HepG2 (cell line): Measurements from ENCODE around the gene MXD3. TPM values are rescaled to one million over a fixed set of nuclear protein-coding genes. Genes with fewer than 3 reads are reported as not detected.

Source experiments
- ATAC-seq: fragments of 200-7000 bp; cut with Tn5 transposase; 3 replicates; pipeline ENCODE4 v1.9.1; 2020; ENCODE audit warnings: mild to moderate bottlenecking, moderate library complexity
- BruUV-seq: library from RNA; stranded (reverse); fragments of 400-500 nt; replicated peaks from 2 replicates; lab custom pipeline; 2021; lab: Mats Ljungman, UMichigan
- CTCF ChIA-PET: fragments of 300-600 bp; formaldehyde crosslinking; extraction: SDS; loops from one replicate; lab custom pipeline; 2021; ENCODE audit warnings: low total read pairs, inconsistent platforms, low intra/inter-chr PET ratio; lab: Yijun Ruan, JAX
- POLR2A ChIA-PET: fragments of 350-600 bp; sonication (Branson Sonifier 250); formaldehyde crosslinking; loops from one replicate; lab custom pipeline; 2020; ENCODE audit warnings: antibody characterized with exemption, inconsistent platforms; lab: Yijun Ruan, JAX
- DNase-seq: peaks from one replicate; pipeline ENCODE4 v3.0.0-alpha.2; 2015; ENCODE audit warnings: low spot score
- FAIRE-seq: peaks from 3 replicates; lab custom pipeline; 2011; peaks lifted over from hg19 to GRCh38; lab: Jason Lieb, UNC
- H2AFZ ChIP-seq: one replicate; pipeline ENCODE4 v1.6.1; 2011; ENCODE audit warnings: low read length, inconsistent platforms
- H3K27ac ChIP-seq: fragments of 300-600 bp; 3 replicates; pipeline ENCODE4 v1.8.0; 2011; ENCODE audit warnings: mixed run types, mild to moderate bottlenecking, mixed read lengths, low read length, inconsistent platforms; ENCODE audit not compliant: insufficient read depth; ENCODE audit errors: extremely low read length
- H3K27me3 ChIP-seq, 2 experiments: fragments of 200-600 bp in 1 of 2; 2 replicates in 1 of 2; 3 replicates in 1 of 2; pipeline versions ENCODE4 v1.6.0 to v1.8.0; 2011; ENCODE audit warnings: low read length in 2 of 2, mild to moderate bottlenecking in 2 of 2, moderate library complexity in 2 of 2, inconsistent platforms in 1 of 2; ENCODE audit not compliant: insufficient read depth in 2 of 2, control insufficient read depth in 1 of 2
- H3K36me3 ChIP-seq, 2 experiments: fragments of 200-600 bp in 1 of 2; replicated peaks in 1 of 2; 2 replicates in 1 of 2; 3 replicates in 1 of 2; pipeline versions ENCODE4 v1.5.1 to v1.8.0; 2011; ENCODE audit warnings: low read length in 2 of 2, inconsistent platforms in 1 of 2; ENCODE audit not compliant: insufficient read depth in 2 of 2, control insufficient read depth in 1 of 2
- H3K4me1 ChIP-seq: 2 replicates; pipeline ENCODE4 v1.5.1; 2012; ENCODE audit warnings: low read length, inconsistent platforms; ENCODE audit not compliant: insufficient read depth
- H3K4me2 ChIP-seq: 2 replicates; pipeline ENCODE4 v1.6.0; 2011; ENCODE audit warnings: low read depth, low read length, inconsistent platforms
- H3K4me3 ChIP-seq, 3 experiments: fragments of 200-600 bp in 1 of 3; sonication (generic), shearing (Covaris generic) in 1 of 3; replicated peaks in 1 of 3; 2 replicates each; pipeline ENCODE4 v1.5.1; 2011 to 2016; ENCODE audit warnings: low read length in 3 of 3, inconsistent platforms in 2 of 3, low read depth in 2 of 3, mild to moderate bottlenecking in 2 of 3, control low read depth in 1 of 3, mixed read lengths in 1 of 3; ENCODE audit not compliant: insufficient read depth in 1 of 3
- H3K79me2 ChIP-seq: one replicate; pipeline ENCODE4 v1.6.1; 2011; ENCODE audit warnings: low read length, inconsistent platforms; ENCODE audit not compliant: insufficient read depth
- H3K9ac ChIP-seq: 2 replicates; pipeline ENCODE4 v1.6.0; 2011; ENCODE audit warnings: mild to moderate bottlenecking, low read depth, low read length, inconsistent platforms; ENCODE audit not compliant: insufficient read depth
- H3K9me3 ChIP-seq: 2 replicates; pipeline ENCODE4 v1.5.1; 2012; ENCODE audit warnings: mild to moderate bottlenecking, low read length
- H4K20me1 ChIP-seq: 2 replicates; pipeline ENCODE4 v1.6.0; 2011; ENCODE audit warnings: inconsistent platforms, mild to moderate bottlenecking, low read length, moderate library complexity; ENCODE audit not compliant: insufficient read depth
- AGO2 ChIP-seq: fragments of 200-400 bp; formaldehyde crosslinking; optimal IDR thresholded peaks from 2 replicates; pipeline ENCODE3; 2017; ENCODE audit warnings: mild to moderate bottlenecking, low read depth, low read length, moderate library complexity
- ATF7 ChIP-seq, 2 experiments: fragments of 450-650 bp in 1 of 2; sonication (generic) in 1 of 2; formaldehyde crosslinking in 1 of 2; IDR thresholded peaks; 2 replicates each; pipeline versions ENCODE4 v1.4.0 to v1.6.1; 2016 to 2020; ENCODE audit warnings: antibody characterized with exemption in 1 of 2, mild to moderate bottlenecking in 1 of 2, missing genetic modification reagents in 1 of 2
- CC2D1A ChIP-seq: sonication (generic); formaldehyde crosslinking; IDR thresholded peaks from 2 replicates; pipeline ENCODE4 v1.8.1; 2023; ENCODE audit warnings: mild to moderate bottlenecking, missing genetic modification reagents
- CENPBD1 ChIP-seq: sonication (generic); formaldehyde crosslinking; IDR thresholded peaks from 2 replicates; pipeline ENCODE4 v1.8.0; 2022; ENCODE audit warnings: missing genetic modification reagents, low read depth, mild to moderate bottlenecking, borderline replicate concordance
- CREB1 ChIP-seq, 2 experiments: fragments of 450-650 bp in 1 of 2; IDR thresholded peaks; 2 replicates each; pipeline ENCODE4 v1.6.1; 2016 to 2017; ENCODE audit warnings: control low read depth in 1 of 2, mild to moderate bottlenecking in 1 of 2, missing compliant biosample characterization in 1 of 2, missing genetic modification characterization in 1 of 2
- NFE2L2 ChIP-seq: fragments of 150-350 bp; IDR thresholded peaks from 2 replicates; pipeline ENCODE4 v1.6.1; 2014; ENCODE audit warnings: low read length
- RBFOX2 ChIP-seq: fragments of 200-400 bp; formaldehyde crosslinking; IDR thresholded peaks from 2 replicates; pipeline ENCODE4 v1.6.1; 2017; ENCODE audit warnings: low read depth, mild to moderate bottlenecking, low read length
- SRSF1 ChIP-seq: fragments of 200-400 bp; formaldehyde crosslinking; optimal IDR thresholded peaks from 2 replicates; pipeline ENCODE3; 2017; ENCODE audit warnings: mild to moderate bottlenecking, low read depth, low read length, moderate library complexity
- ZNF317 ChIP-seq: sonication (generic); formaldehyde crosslinking; IDR thresholded peaks from 2 replicates; pipeline ENCODE4 v1.5.0; 2020; ENCODE audit warnings: mild to moderate bottlenecking, missing genetic modification reagents
- ZNF552 ChIP-seq: sonication (generic); formaldehyde crosslinking; IDR thresholded peaks from 2 replicates; pipeline ENCODE4 v1.9.0; 2022; ENCODE audit warnings: missing genetic modification reagents, mild to moderate bottlenecking, borderline replicate concordance
- ZNF816 ChIP-seq: sonication (generic); formaldehyde crosslinking; IDR thresholded peaks from 2 replicates; pipeline ENCODE4 v1.8.0; 2022; ENCODE audit warnings: missing genetic modification reagents, mild to moderate bottlenecking, borderline replicate concordance
- WGBS: methylation state at CpG from one replicate; pipeline ENCODE4 v1.1.6; 2017; ENCODE audit warnings: low lambda C conversion rate; 5-methylcytosine and 5-hydroxymethylcytosine counted together
- in situ Hi-C: cut with HindIII; loops from 2 replicates; pipeline ENCODE4 v1.10.0; 2017; ENCODE audit warnings: low pct_unique_long_range_greater_than_20kb; ENCODE audit not compliant: extremely low pct_ligation_motif_present
- intact Hi-C: fragments of 100-400 bp; cut with micrococcal nuclease; formaldehyde crosslinking; loops from one replicate; pipeline ENCODE4 v1.10.0; 2022; ENCODE audit not compliant: unreplicated experiment
- polyA plus RNA-seq, 8 experiments: library from polyadenylated mRNA; depleted of rRNA in 3 of 8; stranded (reverse) in 7 of 8; unstranded in 1 of 8; fragments of >200 nt; fragmentation: Illumina TruSeq in 4 of 8; extraction: Trizol in 4 of 8; gene quantifications; 2 replicates each; pipeline versions ENCODE4 v1.2.1 to v1.2.3, GENCODE V29; 2011 to 2016; ENCODE audit warnings: low read depth in 4 of 8, missing spikeins in 1 of 8, mixed read lengths in 1 of 8; ENCODE audit not compliant: insufficient read depth in 1 of 8
- total RNA-seq, 5 experiments: library from RNA; depleted of rRNA; stranded (reverse); fragments of >200 nt; fragmentation: Illumina TruSeq; extraction: Trizol; gene quantifications; 2 replicates each; pipeline ENCODE4 v1.2.3, GENCODE V29; 2016; ENCODE audit warnings: low read depth in 1 of 5
- TF ChIP-seq, protein P1 (sequence below): sonication (generic); formaldehyde crosslinking; IDR thresholded peaks from 2 replicates; pipeline ENCODE4 v1.4.0; 2020; ENCODE audit warnings: missing genetic modification reagents
- TF ChIP-seq, protein P2 (sequence below): sonication (generic); formaldehyde crosslinking; IDR thresholded peaks from 2 replicates; pipeline ENCODE4 v1.8.0; 2022; ENCODE audit warnings: mild to moderate bottlenecking, missing genetic modification reagents, moderate library complexity
- TF ChIP-seq, protein P3 (sequence below): sonication (generic); formaldehyde crosslinking; IDR thresholded peaks from 2 replicates; pipeline ENCODE4 v1.5.0; 2020; ENCODE audit warnings: missing genetic modification reagents
- TF ChIP-seq, protein P4 (sequence below): sonication (generic); formaldehyde crosslinking; IDR thresholded peaks from 2 replicates; pipeline ENCODE4 v1.4.0; 2020; ENCODE audit warnings: missing genetic modification reagents

Gene MXD3
- total and polyA plus RNA-seq, 2 of the 13 experiments (the other 11 are each of a cell fraction or from before 2014, with no cell fraction given), result 10.5 to 12.8 TPM

- CTCF ChIA-PET, result no interaction called here
- H3K9ac ChIP-seq, result no peak overlapping the region
- peaks cover 42 to 96% of the 10 kb centered on the region in 2 experiments for H3K36me3 ChIP-seq
These were observed 22.5 kb upstream of the MXD3 start for GRCh38 chr5:177334155-177334551.

More at GRCh38 chr5:177334155-177334551, 22.5 kb upstream of the MXD3 start:
- no peak overlapping the region for H3K4me3 ChIP-seq
- no peaks in the 10 kb centered on the region for H3K9me3 ChIP-seq
- 0 out of 2 replicates have a peak, but pooled peaks cover 3% of the 10 kb centered on the region for H4K20me1 ChIP-seq
- intact Hi-C loops, result no loop called here
- FAIRE-seq, result no peak
- TF ChIP-seq ATF7 (IDR thresholded peaks at IDR 0.05) (peak; percentile 75), ATF7 (CRISPR knock-in tag; IDR thresholded peaks at IDR 0.05) (no peak), CC2D1A (CRISPR knock-in tag) (no peak), CREB1 (IDR thresholded peaks at IDR 0.05) (peak; percentile 4; the same call in 1 of the 2 replicates), CREB1 (CRISPR knock-in tag; IDR thresholded peaks at IDR 0.05) (no peak), RBFOX2 (no peak), AGO2 (peak; percentile 59), CENPBD1 (CRISPR knock-in tag) (no peak), ZNF317 (CRISPR knock-in tag) (no peak), ZNF816 (no peak), ZNF552 (no peak), SRSF1 (no peak), NFE2L2 (no peak)
- TF ChIP-seq, protein P1, sequence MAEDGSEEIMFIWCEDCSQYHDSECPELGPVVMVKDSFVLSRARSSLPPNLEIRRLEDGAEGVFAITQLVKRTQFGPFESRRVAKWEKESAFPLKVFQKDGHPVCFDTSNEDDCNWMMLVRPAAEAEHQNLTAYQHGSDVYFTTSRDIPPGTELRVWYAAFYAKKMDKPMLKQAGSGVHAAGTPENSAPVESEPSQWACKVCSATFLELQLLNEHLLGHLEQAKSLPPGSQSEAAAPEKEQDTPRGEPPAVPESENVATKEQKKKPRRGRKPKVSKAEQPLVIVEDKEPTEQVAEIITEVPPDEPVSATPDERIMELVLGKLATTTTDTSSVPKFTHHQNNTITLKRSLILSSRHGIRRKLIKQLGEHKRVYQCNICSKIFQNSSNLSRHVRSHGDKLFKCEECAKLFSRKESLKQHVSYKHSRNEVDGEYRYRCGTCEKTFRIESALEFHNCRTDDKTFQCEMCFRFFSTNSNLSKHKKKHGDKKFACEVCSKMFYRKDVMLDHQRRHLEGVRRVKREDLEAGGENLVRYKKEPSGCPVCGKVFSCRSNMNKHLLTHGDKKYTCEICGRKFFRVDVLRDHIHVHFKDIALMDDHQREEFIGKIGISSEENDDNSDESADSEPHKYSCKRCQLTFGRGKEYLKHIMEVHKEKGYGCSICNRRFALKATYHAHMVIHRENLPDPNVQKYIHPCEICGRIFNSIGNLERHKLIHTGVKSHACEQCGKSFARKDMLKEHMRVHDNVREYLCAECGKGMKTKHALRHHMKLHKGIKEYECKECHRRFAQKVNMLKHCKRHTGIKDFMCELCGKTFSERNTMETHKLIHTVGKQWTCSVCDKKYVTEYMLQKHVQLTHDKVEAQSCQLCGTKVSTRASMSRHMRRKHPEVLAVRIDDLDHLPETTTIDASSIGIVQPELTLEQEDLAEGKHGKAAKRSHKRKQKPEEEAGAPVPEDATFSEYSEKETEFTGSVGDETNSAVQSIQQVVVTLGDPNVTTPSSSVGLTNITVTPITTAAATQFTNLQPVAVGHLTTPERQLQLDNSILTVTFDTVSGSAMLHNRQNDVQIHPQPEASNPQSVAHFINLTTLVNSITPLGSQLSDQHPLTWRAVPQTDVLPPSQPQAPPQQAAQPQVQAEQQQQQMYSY, result no peak
- TF ChIP-seq, protein P2, sequence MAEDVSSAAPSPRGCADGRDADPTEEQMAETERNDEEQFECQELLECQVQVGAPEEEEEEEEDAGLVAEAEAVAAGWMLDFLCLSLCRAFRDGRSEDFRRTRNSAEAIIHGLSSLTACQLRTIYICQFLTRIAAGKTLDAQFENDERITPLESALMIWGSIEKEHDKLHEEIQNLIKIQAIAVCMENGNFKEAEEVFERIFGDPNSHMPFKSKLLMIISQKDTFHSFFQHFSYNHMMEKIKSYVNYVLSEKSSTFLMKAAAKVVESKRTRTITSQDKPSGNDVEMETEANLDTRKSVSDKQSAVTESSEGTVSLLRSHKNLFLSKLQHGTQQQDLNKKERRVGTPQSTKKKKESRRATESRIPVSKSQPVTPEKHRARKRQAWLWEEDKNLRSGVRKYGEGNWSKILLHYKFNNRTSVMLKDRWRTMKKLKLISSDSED (CRISPR knock-in tag), result no peak
- TF ChIP-seq, protein P3, sequence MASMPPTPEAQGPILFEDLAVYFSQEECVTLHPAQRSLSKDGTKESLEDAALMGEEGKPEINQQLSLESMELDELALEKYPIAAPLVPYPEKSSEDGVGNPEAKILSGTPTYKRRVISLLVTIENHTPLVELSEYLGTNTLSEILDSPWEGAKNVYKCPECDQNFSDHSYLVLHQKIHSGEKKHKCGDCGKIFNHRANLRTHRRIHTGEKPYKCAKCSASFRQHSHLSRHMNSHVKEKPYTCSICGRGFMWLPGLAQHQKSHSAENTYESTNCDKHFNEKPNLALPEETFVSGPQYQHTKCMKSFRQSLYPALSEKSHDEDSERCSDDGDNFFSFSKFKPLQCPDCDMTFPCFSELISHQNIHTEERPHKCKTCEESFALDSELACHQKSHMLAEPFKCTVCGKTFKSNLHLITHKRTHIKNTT (CRISPR knock-in tag), result no peak
- TF ChIP-seq, protein P4, sequence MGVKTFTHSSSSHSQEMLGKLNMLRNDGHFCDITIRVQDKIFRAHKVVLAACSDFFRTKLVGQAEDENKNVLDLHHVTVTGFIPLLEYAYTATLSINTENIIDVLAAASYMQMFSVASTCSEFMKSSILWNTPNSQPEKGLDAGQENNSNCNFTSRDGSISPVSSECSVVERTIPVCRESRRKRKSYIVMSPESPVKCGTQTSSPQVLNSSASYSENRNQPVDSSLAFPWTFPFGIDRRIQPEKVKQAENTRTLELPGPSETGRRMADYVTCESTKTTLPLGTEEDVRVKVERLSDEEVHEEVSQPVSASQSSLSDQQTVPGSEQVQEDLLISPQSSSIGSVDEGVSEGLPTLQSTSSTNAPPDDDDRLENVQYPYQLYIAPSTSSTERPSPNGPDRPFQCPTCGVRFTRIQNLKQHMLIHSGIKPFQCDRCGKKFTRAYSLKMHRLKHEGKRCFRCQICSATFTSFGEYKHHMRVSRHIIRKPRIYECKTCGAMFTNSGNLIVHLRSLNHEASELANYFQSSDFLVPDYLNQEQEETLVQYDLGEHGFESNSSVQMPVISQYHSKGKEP (CRISPR knock-in tag), result no peak
- TF ChIP-seq, all 625 proteins: peak for 3
- POLR2A ChIA-PET, result no interaction called here
- no peak overlapping the region for H2AFZ ChIP-seq
- no peak for ATAC-seq
- H3K27ac ChIP-seq, result no peak overlapping the region
- 92% methylated on average over 10 of the region's 15 CpGs for WGBS
- no TSS peak for BruUV-seq
- H3K4me1 ChIP-seq, result no peaks in the 10 kb centered on the region
- no peak overlapping the region for H3K4me2 ChIP-seq
- H3K79me2 ChIP-seq, result no peaks in the 10 kb centered on the region
- DNase-seq, result no peak
- H3K27me3 ChIP-seq, result no peaks in the 10 kb centered on the region
- in situ Hi-C loops, result no loop called here
